ENCODE measurements around the gene IMP4. TPM values are rescaled to one million over a fixed set of nuclear protein-coding genes. Genes with fewer than 3 reads are reported as not detected.

The IMP4 gene
- total and polyA plus RNA-seq, 8 donors, result 46.8 to 84.7 (median 65.0) TPM

GRCh38 chr2:130345091-130345490, 2.4 kb downstream of the IMP4 start:
- Histone ChIP-seq H3K4me3 (no peak overlapping the region), H3K36me3 (peaks cover 4 to 46% (median 27%) of the 10 kb centered on the region in 3 donors), H3K4me1 (peaks cover 0 to 10% (median 0%) of the 10 kb centered on the region in 3 donors), H3K27me3 (no peaks in the 10 kb centered on the region), H3K9me3 (no peaks in the 10 kb centered on the region), H3K27ac (no peak overlapping the region)
- FAIRE-seq (no peak), ATAC-seq (no peak), DNase-seq (no peak)
- TF ChIP-seq CTCF (IDR thresholded peaks at IDR 0.05), result no peak
- 93 to 95% methylated on average over 13 of the region's 13 CpGs for WGBS, 2 donors
- intact Hi-C loops (cut with DNase I), result no loop called here

GRCh38 chr2:130345611-130346010, 2.9 kb downstream of the IMP4 start:
- ATAC-seq (no peak), FAIRE-seq (no peak), DNase-seq (no peak)
- no peak for TF ChIP-seq CTCF (IDR thresholded peaks at IDR 0.05)
- Histone ChIP-seq H3K9me3 (no peaks in the 10 kb centered on the region), H3K36me3 (peaks cover 4 to 46% (median 27%) of the 10 kb centered on the region in 3 donors), H3K27ac (no peak overlapping the region), H3K27me3 (no peaks in the 10 kb centered on the region), H3K4me3 (no peak overlapping the region), H3K4me1 (peaks cover 0 to 10% (median 0%) of the 10 kb centered on the region in 3 donors)
- intact Hi-C loops (cut with DNase I), result no loop called here
- WGBS, 2 donors, result 95 to 97% methylated on average over 19 to 21 of the region's 21 CpGs

- Histone ChIP-seq H3K4me3 (no peak overlapping the region), H3K36me3 (peaks cover 4 to 46% (median 27%) of the 10 kb centered on the region in 3 donors), H3K9me3 (no peaks in the 10 kb centered on the region), H3K27ac (no peak overlapping the region), H3K4me1 (peaks cover 0 to 10% (median 0%) of the 10 kb centered on the region in 3 donors), H3K27me3 (no peaks in the 10 kb centered on the region)
- WGBS, 2 donors, result 92 to 94% methylated on average over 26 of the region's 26 CpGs
- TF ChIP-seq CTCF (IDR thresholded peaks at IDR 0.05), result no peak
- intact Hi-C loops (cut with DNase I), result no loop called here
- FAIRE-seq (no peak), DNase-seq (no peak), ATAC-seq (no peak)
Measured at GRCh38 chr2:130346041-130346740, 3.5 kb downstream of the IMP4 start.

- no peak for TF ChIP-seq CTCF (IDR thresholded peaks at IDR 0.05)
- Histone ChIP-seq H3K4me1 (peaks cover 0 to 10% (median 0%) of the 10 kb centered on the region in 3 donors), H3K27me3 (no peaks in the 10 kb centered on the region), H3K9me3 (no peaks in the 10 kb centered on the region), H3K4me3 (no peak overlapping the region), H3K27ac (no peak overlapping the region), H3K36me3 (peaks cover 4 to 46% (median 27%) of the 10 kb centered on the region in 3 donors)
- 76 to 86% methylated on average over 4 of the region's 4 CpGs for whole genome bisulfite sequencing, 2 donors
- DNase-seq, result no peak
- ATAC-seq, result no peak
- FAIRE-seq, result no peak
- intact Hi-C loops (cut with DNase I), result no loop called here
Measured at GRCh38 chr2:130346741-130347066, 4.0 kb downstream of the IMP4 start.

GRCh38 chr2:130347220-130347925, 4.7 kb downstream of the IMP4 start:
- 87 to 91% methylated on average over 7 of the region's 7 CpGs for WGBS, 2 donors
- Histone ChIP-seq H3K36me3 (peaks cover 4 to 46% (median 27%) of the 10 kb centered on the region in 3 donors), H3K4me3 (no peak overlapping the region), H3K27ac (no peak overlapping the region), H3K4me1 (peaks cover 0 to 12% (median 0%) of the 10 kb centered on the region in 3 donors), H3K27me3 (no peaks in the 10 kb centered on the region), H3K9me3 (no peaks in the 10 kb centered on the region)
- intact Hi-C loops (cut with DNase I), result no loop called here
- ATAC-seq (no peak), DNase-seq (no peak), FAIRE-seq (no peak)
- TF ChIP-seq CTCF (IDR thresholded peaks at IDR 0.05), result no peak

All from pancreas (tissue), 10 donors.